HG03469 (cell line): ENCODE data around the gene JAG1.

Source experiments
- ATAC-seq: cut with Tn5 transposase; IDR thresholded peaks from one replicate; pipeline ENCODE4 v1.9.1; 2021; ENCODE audit warnings: mild to moderate bottlenecking, moderate library complexity, moderate number of reproducible peaks; ENCODE audit not compliant: unreplicated experiment

The JAG1 gene

DNA sequence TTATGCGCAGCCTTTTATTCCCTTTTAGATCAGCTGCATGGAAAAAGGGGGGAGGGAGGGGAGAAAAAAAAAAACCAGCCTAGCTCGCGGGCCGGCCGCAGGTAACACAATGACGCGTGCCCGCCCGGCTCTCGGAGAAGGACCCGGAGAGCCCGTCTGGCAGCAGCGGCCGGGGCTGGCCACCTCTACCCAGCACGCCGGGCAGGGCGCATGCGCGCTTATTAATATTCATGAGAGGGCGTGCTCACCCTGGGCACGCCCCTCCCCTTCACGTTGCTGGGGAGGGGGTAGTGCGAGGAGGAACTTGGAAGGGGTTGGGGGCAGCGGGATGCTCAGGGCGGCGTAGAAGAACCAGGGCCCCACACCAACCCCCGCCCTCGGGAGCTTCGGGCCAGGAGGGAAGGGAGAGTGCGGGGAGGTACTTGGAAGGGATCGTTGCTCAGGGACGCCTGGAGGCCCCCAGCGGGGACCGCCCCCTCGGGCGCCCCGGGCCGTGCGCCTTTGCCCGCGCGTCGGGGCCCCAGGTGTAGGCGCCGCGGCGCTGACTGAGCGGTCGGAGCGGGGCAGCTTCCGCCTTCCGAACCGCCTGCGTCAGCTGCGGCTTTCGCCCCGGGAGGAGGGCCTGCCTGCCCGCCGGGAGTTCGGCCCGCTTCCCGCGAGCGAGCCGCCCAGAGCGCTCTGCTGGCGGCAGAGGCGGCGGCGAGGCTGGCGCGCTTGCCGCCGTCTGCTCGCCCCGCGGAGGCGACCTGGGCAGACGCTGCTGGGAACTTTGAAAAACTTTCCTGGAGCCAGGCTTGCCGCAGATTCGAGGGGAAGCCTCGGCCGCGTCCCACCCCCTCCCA lies at the start of gene JAG1:
Gene JAG1, minus strand, starts transcription at position 158 of the 842 bp plus-strand sequence. CDS start 469 bp downstream, outside the sequence.
- peak; percentile 35 for ATAC-seq

DNA sequence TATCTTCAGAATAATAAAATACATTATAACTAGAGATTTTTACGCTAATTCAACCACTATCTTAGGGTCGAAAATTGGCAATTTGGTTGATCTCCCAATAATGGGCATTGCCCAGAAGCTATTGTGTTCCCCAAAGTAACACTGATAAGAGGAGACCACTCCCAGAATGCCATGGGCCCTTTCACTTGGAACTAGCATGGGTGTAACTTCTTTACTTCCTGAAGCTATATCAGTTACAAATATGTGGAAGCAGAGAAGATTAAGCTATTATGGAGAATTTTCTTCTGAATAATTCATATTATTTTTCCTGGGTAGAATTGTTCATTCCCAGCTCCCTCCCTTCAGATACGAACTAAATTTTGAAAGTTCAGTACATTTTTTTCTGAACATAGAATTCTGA lies 48.2 kb upstream of the JAG1 start:
- ATAC-seq: no peak

DNA sequence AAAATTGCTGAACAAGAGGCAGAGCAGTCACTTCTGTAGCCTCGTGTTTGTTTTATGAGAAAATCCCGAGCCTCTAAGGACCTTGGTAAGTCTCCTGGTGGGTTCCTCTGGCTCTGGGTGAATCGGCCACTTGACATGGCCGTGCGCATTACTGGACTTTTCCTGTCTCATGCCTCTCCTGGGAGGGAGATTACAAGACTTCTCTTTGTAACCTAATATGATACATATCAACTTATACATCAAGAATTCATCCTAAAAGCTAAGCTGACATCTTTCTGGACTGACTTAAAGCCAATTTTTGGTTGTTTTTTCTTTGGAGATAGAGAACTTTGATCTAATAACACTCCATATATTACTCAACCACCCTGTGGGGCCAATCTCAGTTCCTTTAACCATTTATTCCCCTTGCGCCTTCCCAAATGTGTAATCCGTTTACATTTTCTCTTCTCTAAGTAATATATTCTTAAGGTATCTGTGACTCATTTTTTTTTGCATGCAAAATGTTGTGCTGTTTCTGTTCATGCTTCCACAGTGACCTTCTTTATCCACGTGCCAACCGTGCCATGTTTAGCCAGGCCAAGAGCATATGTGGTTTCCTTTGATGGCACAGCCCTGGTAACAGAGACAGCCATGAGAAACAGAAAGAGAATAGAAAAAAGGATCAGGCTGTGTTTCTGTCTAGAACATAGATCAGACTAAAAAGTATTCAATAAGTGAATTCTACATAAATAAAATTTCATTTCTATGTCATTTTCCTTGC lies 47.5 kb upstream of the JAG1 start:
- no peak for ATAC-seq

DNA sequence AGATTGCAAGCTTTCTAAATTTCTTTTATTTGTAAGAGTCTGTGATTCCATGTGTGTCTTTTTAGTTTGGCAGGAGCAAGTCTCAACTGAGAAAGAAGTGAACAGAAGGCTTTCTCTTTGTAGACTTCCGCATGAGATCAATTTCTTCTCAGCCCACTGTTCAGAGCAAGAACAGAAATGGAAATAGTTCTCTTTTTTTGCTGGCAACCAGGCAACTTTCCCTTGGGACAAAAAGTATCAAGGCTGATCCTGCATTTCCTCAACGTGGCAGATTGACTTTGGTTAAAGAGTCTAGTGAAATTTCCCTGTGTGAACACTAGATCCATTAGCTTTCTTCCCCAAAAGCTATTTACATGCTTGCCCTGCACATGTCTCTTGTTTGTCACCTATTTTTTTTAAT lies 46.8 kb upstream of the JAG1 start:
- ATAC-seq: no peak

DNA sequence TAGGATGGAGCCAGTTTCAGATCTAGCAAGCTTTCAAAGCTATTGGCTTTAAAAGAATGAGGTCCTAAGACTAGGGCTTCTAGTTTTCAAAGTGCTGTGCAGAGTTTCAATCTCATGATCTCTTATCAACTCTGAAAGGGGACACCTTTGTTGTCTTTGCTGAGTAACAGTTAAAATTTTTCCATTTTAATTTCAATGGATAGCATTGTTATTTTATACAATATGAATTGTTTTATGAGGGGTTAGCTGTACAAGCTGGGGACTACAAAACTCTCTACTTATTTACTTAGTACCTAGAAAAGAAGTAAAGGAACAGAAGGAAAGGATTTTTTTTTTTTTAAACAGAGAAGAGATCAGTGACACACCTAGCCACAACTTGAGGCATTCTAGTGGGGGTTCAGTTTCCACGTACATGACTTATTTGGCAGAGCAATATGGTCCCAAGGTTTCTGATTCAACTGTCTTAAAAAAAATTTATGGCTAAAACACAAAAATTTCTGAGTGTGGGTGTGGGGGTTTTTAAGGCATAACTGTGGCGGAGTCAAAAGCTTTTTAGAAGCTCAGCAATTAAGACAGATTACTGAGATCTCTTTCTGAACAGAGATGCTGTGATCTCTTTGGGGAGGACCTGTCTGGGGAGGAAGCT lies 46.1 kb upstream of the JAG1 start:
- ATAC-seq: no peak

DNA sequence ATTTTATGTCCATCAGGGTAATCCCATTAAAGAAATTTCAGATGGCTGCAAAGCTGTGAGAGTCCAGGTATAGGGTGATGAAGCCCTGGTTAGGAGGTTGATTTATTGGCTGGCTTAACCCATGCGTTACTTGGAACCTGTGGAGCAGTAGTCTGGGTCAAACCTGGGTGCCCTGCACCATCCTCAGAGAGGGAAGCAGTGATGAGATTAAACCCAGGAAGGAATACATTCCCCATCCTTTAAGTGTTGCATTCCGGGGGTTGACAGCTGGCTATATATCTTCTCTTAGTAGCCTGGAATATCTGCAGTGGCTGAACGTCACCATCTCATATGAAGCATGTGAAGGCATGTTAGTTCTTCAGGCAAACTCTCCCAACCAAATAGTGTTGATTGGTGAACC lies 44.9 kb upstream of the JAG1 start:
- ATAC-seq: no peak

DNA sequence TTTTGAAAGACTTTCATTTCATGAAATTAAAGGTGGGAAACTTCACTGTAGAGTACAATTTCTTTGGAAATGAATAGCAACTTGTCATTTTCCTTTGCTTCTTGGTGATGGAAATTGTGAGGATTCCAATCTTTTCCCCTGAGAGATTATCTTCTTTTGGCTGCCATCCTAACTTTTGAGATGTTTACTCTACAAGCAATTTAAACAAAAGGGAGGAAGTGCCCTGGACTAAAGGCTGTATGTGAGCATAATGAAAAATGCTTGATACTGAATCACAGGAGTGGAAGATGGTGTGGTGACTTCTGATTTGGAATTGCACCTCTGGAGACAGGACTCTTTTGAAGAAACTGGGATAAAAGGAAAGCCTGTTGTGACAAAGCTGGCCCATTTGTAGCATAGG lies 43.1 kb upstream of the JAG1 start:
- ATAC-seq: no peak

DNA sequence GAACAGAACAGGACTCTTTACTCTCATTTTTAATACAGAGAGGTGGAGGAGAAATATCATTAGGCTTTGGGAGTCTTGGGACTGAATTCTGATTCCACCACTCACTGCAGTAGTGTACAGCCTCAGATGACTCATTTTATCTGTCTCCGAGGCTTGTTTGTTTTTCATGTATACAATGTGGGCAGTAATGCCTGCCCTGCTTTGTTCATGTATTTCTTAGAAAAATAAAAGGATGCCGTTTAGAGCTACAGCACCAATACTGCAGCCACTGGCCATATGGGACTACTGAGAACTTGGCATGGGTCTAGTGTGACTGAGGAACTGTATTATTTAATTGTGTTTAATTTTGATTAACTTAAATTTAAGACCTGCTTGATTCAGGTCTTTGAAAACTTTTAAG lies 41.2 kb upstream of the JAG1 start:
- ATAC-seq: no peak

DNA sequence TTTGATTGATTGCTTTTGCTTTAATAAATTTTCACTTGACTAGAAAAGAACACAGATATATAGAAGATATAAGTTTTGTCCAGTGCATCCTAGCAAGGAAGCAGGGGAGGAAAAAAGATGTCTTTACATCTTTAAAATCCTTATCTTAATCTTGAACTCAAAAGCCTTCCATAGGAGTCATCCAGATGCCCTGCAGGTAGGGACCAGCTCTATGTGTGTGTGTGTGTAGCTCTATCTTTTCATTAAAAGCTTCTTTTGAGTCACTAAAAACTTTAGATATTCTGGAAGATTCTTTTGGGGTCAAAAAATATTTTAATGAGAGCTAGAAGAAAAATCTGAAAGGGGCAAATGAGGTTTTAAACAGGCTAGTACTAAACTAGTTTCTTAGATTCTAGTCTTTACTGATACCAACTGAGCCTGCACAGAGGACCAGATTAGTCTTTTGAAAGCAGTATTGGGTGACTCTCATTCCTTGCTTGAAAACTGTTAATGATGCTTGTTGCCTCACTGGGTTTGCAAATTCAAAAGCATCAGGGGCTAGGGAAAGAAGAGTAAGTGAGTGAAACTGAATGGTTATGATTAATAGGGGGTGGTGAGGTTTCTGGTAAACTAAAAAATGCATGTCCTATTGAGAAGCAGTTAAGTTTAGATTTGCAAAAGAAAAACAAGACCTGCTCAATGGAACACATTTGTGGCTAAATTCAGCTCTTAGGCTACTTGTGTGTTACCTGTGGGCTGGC lies 40.6 kb upstream of the JAG1 start:
- ATAC-seq: no peak

DNA sequence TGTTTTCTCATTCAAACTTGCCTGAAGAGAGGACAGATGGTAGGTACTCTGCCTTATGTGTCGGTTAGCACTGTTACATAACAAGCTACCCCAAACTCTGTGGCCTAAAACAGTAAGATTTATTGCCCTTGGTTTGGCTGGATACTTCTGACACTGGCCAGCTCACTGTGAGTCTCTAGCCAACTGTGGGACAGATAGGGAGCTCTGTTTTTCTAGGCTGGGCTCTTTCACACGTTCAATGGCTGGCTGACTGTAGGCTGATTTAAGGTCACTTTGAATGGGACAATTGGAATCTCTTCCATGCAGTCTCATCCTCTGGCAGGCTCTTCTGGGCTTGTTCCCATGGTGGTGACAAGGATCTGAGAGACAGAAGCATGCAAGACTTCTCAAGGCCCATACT lies 39.4 kb upstream of the JAG1 start:
- ATAC-seq: no peak

DNA sequence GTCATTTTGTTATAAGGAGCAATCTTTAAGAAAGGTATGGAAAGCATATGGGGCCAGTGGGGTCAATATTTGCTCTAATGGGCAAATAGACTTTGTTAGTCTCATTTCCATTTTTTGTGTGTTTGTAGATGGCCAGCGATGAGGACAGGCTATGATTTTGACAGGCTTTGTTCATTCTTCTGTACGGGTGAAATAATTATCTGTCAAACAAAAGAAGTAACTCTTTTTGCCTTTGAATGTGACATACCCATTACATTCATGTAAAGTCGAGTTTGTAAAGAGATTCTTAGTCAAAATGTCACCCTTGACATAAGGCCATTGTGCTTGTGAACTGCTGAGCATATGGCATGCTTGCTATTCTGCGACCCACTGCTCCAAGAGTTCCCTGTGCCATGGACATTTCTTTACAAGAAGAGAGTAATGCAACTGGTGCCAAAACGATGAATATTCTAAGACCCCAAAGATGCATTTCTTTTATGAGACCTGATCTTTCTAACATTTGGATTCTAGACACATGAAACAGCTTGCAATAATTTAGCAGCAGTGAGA lies 38.2 kb upstream of the JAG1 start:
- no peak for ATAC-seq

DNA sequence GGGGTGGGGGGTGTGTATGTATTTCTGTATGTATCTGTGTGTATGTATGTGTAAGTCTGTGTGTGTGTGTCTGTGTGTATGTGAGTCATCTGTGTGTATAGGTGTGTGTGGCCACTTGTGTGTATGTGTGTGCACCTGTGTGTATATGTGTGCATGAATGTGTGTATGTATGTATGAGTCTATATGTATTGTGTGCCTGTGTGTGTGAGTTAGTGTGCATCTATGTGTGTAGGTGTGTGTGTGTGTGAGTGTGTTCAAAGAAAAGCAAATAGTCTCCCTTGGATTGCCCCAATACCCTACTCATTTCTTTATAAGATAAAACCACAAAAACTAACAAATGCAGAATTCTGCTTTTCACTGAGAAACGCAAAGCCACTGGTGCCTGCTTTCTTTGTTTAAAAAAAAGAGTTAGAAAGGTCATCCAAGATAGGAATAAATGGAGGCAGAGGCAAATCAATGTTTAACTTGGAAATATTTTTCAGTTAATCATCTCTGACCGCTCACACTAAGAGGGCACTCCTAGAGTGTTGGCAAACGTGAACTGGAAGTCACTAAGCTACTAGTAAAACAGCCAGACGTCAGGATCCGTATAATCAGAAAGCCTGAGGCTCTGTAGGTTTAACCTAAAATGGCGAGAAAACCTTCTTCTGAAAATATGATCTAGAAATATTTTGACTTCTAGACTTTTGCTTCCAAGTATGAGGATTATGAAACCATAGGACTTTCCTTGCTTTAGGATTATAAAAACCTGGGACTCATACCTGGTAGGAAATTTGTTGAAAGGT lies 37.4 kb upstream of the JAG1 start:
- ATAC-seq: no peak

DNA sequence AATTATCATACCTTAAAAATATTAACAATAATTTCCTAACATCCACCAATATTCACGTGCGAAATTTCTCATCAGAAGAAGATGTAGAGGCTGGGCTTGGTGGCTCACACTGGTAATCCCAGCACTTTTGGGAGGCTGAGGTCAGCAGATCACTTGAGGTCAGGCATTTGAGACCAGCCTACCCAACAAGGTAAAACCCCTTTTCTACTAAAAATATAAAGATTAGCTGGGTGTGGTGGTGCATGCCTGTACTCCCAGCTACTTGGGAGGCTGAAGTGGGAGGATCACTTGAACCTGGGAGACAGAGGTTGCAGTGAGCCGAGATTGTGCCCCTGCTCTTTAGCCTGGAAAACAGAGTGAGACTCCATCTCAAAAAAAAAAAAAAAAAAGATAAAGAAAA lies 36.1 kb upstream of the JAG1 start:
- ATAC-seq: no peak

DNA sequence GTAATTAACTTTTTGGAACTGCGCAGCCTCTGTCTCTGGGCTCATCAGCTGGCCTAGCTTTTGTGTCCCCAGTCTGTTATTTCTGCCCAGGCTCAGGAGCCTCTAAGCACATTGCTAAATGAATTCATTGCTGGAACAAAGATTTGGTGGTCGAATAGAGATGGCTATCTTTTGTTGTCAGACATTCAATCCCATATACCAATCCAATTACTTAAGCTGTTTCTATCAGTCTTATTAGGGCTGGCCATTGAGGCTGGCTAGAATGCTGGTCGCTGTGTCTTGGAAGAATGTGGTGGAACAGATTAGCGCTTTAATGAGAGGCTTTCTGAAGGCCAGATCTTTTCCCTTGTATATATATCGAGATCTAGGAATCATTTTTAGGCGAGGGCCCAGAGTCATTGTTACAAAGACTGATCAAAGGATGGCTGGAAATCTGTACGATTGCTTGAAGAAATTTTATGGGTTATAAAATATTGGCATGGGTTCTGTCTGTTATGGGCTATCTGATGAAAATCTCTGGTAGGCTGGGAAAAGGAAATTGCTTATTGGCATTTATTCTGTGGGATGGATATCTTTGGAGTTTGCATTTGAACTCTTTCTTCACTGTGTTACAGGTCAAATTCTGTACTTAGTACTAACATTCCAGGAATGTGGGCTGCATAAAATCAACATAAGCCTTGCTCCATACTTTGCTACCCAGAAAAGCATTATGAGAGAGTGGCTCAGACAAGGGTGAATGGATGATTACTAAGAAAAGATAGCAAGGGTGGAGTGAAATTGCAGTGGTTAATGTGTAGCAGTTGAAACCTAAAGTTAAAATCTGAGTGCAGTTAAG lies 34.8 kb upstream of the JAG1 start:
- no peak for ATAC-seq

DNA sequence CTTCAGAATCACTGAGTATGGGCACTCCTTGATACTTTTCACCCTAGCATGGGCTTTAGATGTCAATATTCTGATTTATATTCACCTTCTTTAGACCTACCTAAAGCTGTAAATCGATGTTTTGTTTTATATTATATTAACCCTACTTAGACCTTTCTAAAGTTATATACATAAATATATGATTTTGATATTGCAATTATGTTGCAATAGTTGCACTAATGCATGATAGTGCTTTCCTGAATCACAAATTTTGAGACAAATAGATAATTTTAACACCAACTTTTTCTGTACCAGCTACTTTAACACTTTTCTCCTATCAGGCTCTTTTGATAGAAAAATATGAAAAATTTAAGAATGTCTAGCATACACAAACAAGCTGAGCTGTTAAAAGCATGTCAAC lies 34.0 kb upstream of the JAG1 start:
- ATAC-seq: no peak

DNA sequence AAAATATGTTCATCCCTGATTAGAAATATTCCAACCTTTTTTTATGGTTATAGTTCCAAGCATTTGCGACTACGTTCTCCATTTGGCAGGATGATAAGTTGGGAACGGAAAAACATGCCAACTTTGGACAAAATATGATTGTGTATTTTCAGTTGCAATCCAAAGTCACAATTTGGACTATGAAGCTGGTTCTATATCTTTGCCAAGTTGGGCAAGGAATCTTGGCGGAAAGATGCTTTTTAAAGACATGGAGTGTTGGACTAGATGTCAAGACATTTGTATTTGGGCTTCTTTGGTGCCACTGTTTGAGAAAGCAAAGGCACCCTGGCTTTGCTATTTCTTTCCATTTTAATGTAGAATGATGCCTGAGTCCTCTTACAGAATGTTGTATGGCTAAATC lies 33.3 kb upstream of the JAG1 start:
- no peak for ATAC-seq

DNA sequence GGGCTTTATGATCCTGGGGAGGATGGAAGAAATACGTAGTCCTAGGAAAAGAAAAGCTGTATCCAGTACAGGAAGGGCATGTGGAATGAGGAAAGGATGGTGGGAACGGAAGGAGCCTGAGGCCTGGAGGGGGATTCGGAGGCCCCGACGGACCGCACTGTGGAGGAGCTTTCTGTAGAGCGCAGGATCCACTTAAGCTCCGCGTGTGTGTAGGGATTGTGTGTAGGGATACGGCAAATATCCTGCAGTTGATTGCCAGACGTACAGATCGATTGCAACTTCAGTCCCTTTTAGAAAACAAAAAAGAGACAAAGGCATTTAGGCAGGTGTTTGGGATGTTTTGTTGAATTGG lies 32.6 kb upstream of the JAG1 start:
- no peak for ATAC-seq

DNA sequence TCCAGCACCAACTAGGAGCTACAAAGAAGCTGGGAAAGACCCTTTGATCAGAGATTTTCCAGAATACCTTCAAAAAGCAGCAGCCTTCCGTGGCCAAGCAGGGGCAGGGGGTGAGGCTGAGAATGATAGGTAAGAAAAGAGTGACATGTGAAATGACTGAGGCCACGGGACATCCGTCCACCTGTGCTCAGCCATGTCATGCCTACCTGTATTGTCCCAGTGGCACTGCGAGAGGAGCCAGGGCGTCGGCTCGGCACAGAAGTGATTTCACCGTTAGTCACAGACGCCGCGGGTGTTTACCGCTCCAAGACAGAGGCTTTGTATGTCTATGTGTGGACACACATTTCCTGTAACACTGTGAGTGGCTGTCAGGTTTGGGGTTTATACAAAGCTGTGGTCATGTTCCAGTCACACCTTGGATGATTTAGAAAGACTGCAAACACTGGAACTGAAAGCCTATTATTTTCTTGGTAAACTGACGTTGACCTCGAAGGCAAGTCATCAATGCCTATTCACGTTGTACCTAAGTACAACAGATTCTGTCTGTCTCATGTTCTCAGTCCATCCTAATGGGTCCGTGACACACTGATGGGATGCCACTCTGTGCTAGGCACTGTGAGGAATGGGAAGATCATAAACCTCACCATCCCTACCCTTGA lies 32.1 kb upstream of the JAG1 start:
- no peak for ATAC-seq

DNA sequence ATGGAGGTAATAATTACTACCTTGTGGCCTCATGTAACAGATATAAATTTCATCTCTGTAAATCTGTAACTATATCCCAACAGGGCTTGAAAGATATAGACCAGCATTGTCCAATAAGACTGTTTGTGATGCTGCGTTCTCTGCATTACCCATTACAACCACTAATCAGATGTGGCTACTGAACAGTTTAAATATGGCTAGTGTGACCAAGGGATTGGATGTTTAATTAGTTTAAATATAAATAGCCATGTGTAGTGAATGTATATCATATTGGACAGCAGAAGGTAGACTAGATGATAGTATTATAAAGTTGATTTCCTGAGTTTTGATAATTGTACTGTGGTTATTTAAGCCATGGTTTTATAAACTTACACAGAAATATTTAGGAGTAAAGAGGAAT lies 27.8 kb upstream of the JAG1 start:
- no peak for ATAC-seq
